ENCODE results near the gene ZNF768. TPM values are rescaled to one million over a fixed set of nuclear protein-coding genes. Genes with fewer than 3 reads are reported as not detected.

The ZNF768 gene
- total RNA-seq, 3 donors from 2014 or later = 53.9 to 70.1 (median 65.9) TPM

GRCh38 chr16:30494709-30495108, 31.7 kb downstream of the ZNF768 start:
- no peaks in the 10 kb centered on the region for H3K9me3 ChIP-seq
- ATAC-seq (no peak), DNase-seq (no peak)
- TF ChIP-seq CTCF (IDR thresholded peaks at IDR 0.05) = no peak
- H3K4me1 ChIP-seq (ENCODE audit: low read depth) = no peaks in the 10 kb centered on the region
- intact Hi-C loops (cut with DNase I, micrococcal nuclease) = no loop called here
- H3K4me3 ChIP-seq = no peak overlapping the region
- no peaks in the 10 kb centered on the region for H3K36me3 ChIP-seq (ENCODE audit: low read depth)

GRCh38 chr16:30493941-30494488, 32.4 kb downstream of the ZNF768 start:
- Histone ChIP-seq H3K4me1 (ENCODE audit: low read depth) (no peaks in the 10 kb centered on the region), H3K4me3 (no peak overlapping the region), H3K36me3 (ENCODE audit: low read depth) (no peaks in the 10 kb centered on the region), H3K9me3 (no peaks in the 10 kb centered on the region)
- TF ChIP-seq CTCF (IDR thresholded peaks at IDR 0.05) = no peak
- ATAC-seq (no peak), DNase-seq (no peak)
- intact Hi-C loops (cut with DNase I, micrococcal nuclease) = no loop called here

DNA sequence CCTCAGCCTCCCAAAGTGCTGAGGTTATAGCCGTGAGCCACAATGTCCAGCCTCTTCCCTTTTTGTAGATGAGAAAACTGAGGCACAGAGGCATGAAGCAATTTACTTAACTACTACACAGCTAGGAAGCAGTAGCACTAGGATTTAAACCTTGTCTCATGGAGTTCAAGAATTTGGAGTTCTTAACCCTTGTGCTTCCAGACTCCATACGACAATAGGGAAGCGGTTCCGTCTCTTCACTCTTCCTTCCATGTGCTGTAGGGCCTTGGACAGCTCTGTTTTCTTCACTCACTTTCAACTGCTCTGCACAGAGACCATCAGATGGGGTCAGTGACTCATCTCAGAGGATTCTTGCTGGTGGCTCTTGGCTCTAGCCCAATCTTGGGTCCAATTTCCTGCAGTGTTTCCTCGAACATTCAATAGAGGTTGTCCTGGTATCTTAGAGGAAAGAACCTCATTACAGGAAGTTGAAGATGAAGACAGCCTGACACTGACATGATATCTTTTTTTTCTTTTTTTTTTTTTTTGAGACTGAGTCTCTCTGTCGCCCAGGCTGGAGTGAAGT, 34.5 kb downstream of the ZNF768 start:
- H3K4me1 ChIP-seq (ENCODE audit: low read depth) = no peaks in the 10 kb centered on the region
- no peaks in the 10 kb centered on the region for H3K9me3 ChIP-seq
- H3K4me3 ChIP-seq = no peak overlapping the region
- no peaks in the 10 kb centered on the region for H3K36me3 ChIP-seq (ENCODE audit: low read depth)
- no peak for TF ChIP-seq CTCF (IDR thresholded peaks at IDR 0.05)
- DNase-seq (peak in 1 of 3 donors; percentile 25), ATAC-seq (peak; percentile 68)
- intact Hi-C loops (cut with DNase I, micrococcal nuclease) = no loop called here

- Histone ChIP-seq H3K36me3 (ENCODE audit: low read depth) (no peaks in the 10 kb centered on the region), H3K4me3 (no peak overlapping the region), H3K9me3 (no peaks in the 10 kb centered on the region), H3K4me1 (ENCODE audit: low read depth) (no peaks in the 10 kb centered on the region)
- no peak for TF ChIP-seq CTCF (IDR thresholded peaks at IDR 0.05)
- DNase-seq = no peak
- intact Hi-C loops (cut with DNase I, micrococcal nuclease) = no loop called here
- ATAC-seq = no peak
Observed at GRCh38 chr16:30491229-30491628, 35.1 kb downstream of the ZNF768 start.

GRCh38 chr16:30490210-30490609, 36.2 kb downstream of the ZNF768 start:
- H3K9me3 ChIP-seq = no peaks in the 10 kb centered on the region
- no peak overlapping the region for H3K4me3 ChIP-seq
- TF ChIP-seq CTCF (IDR thresholded peaks at IDR 0.05) = no peak
- DNase-seq (no peak), ATAC-seq (no peak)
- H3K4me1 ChIP-seq (ENCODE audit: low read depth) = no peaks in the 10 kb centered on the region
- intact Hi-C loops (cut with DNase I, micrococcal nuclease) = no loop called here
- no peaks in the 10 kb centered on the region for H3K36me3 ChIP-seq (ENCODE audit: low read depth)
